ENCODE data around the gene DIS3L.
"Not testable (repeated sequence)": the region's sequence is repeated elsewhere in the genome, so short reads cannot be mapped to it uniquely, and the experiment has no call there.

DIS3L gene

GRCh38 chr15:66293419-66294156 is at the start of gene DIS3L:
Gene DIS3L, plus strand, starts transcription at chr15:66293568. Its CDS starts 29 bp downstream, at chr15:66293597.
- in situ Hi-C loops (cut with HindIII; ENCODE audit: low sequenced_read_pairs) = no loop called here

GRCh38 chr15:66245832-66246231 is 47.5 kb upstream of the DIS3L start:
- in situ Hi-C loops (cut with HindIII; ENCODE audit: low sequenced_read_pairs) = not testable (repeated sequence)

- in situ Hi-C loops (cut with HindIII; ENCODE audit: low sequenced_read_pairs) = no loop called here
These were observed 46.4 kb upstream of the DIS3L start for GRCh38 chr15:66246937-66247336.

GRCh38 chr15:66249605-66250174 is 43.7 kb upstream of the DIS3L start:
- in situ Hi-C loops (cut with HindIII; ENCODE audit: low sequenced_read_pairs) = no loop called here

GRCh38 chr15:66251065-66251789 is 42.1 kb upstream of the DIS3L start:
- in situ Hi-C loops (cut with HindIII; ENCODE audit: low sequenced_read_pairs) = no loop called here

- in situ Hi-C loops (cut with HindIII; ENCODE audit: low sequenced_read_pairs) = no loop called here
These were observed 41.3 kb upstream of the DIS3L start for GRCh38 chr15:66251790-66252684.

GRCh38 chr15:66252685-66253417 is 40.5 kb upstream of the DIS3L start:
- in situ Hi-C loops (cut with HindIII; ENCODE audit: low sequenced_read_pairs) = no loop called here

- in situ Hi-C loops (cut with HindIII; ENCODE audit: low sequenced_read_pairs) = no loop called here
These were observed 39.8 kb upstream of the DIS3L start, which contains the start of gene MEGF11 for GRCh38 chr15:66253418-66254088. Gene MEGF11, minus strand, starts transcription at chr15:66253750. Its CDS starts 125,347 bp downstream, at chr15:66128403.

- in situ Hi-C loops (cut with HindIII; ENCODE audit: low sequenced_read_pairs) = no loop called here
These were observed 39.0 kb upstream of the DIS3L start for GRCh38 chr15:66254089-66254950.

GRCh38 chr15:66254951-66255676 is 38.3 kb upstream of the DIS3L start:
- in situ Hi-C loops (cut with HindIII; ENCODE audit: low sequenced_read_pairs) = no loop called here

GRCh38 chr15:66256692-66257091 is 36.7 kb upstream of the DIS3L start:
- in situ Hi-C loops (cut with HindIII; ENCODE audit: low sequenced_read_pairs) = no loop called here

GRCh38 chr15:66261056-66261455 is 32.3 kb upstream of the DIS3L start:
- in situ Hi-C loops (cut with HindIII; ENCODE audit: low sequenced_read_pairs) = no loop called here

- in situ Hi-C loops (cut with HindIII; ENCODE audit: low sequenced_read_pairs) = not testable (repeated sequence)
These were observed 30.5 kb upstream of the DIS3L start for GRCh38 chr15:66262837-66263236.

GRCh38 chr15:66264859-66265513 is 28.4 kb upstream of the DIS3L start:
- in situ Hi-C loops (cut with HindIII; ENCODE audit: low sequenced_read_pairs) = no loop called here

GRCh38 chr15:66269326-66270090 is 23.9 kb upstream of the DIS3L start:
- in situ Hi-C loops (cut with HindIII; ENCODE audit: low sequenced_read_pairs) = no loop called here

- in situ Hi-C loops (cut with HindIII; ENCODE audit: low sequenced_read_pairs) = no loop called here
These were observed 22.4 kb upstream of the DIS3L start for GRCh38 chr15:66270932-66271331.

GRCh38 chr15:66275352-66275751 is 18.0 kb upstream of the DIS3L start:
- in situ Hi-C loops (cut with HindIII; ENCODE audit: low sequenced_read_pairs) = no loop called here
